ENCODE data around the gene CA5B.
"Not testable (repeated sequence)": the region's sequence is repeated elsewhere in the genome, so short reads cannot be mapped to it uniquely, and the experiment has no call there.

Gene CA5B, protein sequence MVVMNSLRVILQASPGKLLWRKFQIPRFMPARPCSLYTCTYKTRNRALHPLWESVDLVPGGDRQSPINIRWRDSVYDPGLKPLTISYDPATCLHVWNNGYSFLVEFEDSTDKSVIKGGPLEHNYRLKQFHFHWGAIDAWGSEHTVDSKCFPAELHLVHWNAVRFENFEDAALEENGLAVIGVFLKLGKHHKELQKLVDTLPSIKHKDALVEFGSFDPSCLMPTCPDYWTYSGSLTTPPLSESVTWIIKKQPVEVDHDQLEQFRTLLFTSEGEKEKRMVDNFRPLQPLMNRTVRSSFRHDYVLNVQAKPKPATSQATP

DNA sequence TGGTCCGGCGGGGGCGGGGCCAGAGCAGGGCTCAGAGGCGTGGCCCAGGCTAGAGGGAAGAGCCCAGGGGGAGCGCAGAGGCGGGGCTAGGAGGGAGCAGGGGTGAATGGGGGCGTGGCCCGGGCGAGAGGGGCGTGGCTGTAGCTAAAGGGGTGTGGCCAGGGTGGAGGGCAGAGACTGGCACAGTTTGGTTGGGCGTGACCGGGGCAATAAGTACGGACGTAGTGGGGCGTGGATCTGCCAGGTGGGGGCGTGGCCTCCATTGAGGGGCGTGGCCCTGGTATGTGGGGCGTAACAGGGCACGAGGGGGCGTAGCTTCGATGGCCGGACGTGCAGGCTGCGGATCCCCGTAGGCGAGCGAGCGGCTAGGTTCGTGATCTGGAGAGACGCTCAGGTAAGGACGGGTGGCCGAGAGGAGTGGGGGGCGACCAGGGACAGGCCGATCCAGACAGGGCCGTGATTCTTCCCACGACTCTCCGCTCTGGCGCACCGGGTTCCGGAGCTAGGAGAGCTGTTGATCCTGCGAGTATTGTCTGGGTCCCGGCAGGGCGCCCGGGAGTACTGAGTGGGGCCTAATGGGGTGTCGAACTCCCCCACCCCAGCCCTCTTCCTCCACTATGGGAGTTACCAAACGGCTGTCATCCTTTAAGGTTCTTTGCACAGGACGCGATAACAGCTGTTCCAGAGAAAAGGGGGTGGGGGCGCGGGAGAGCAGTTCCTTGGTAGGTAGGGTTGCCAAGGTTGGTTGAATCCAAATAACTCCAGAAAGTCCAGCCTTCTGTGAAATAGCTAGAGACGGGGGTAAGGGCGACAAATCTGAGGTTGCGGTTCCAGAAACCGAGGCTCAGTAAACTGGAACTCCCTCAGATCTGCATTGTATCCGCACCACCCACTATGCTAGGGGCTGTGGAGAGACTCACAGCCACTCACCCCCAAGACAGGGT is at the start of gene CA5B:
CA5B (plus strand) TSS at position 312 of the 944 bp plus-strand sequence. CDS start 11,754 bp downstream, outside the sequence.
- no peaks in the 10 kb centered on the region for H3K27me3 Mint-ChIP-seq
- H3K36me3 Mint-ChIP-seq (ENCODE audit: low read depth): peaks cover 13% of the 10 kb centered on the region
- H3K4me1 Mint-ChIP-seq (ENCODE audit: low read depth): peaks cover 50% of the 10 kb centered on the region
- H3K27ac Mint-ChIP-seq: peak within 1 kb of the TSS; percentile 45
- H3K4me3 Mint-ChIP-seq: peak within 1 kb of the TSS; percentile 85
- H3K9me3 Mint-ChIP-seq: no peaks in the 10 kb centered on the region

DNA sequence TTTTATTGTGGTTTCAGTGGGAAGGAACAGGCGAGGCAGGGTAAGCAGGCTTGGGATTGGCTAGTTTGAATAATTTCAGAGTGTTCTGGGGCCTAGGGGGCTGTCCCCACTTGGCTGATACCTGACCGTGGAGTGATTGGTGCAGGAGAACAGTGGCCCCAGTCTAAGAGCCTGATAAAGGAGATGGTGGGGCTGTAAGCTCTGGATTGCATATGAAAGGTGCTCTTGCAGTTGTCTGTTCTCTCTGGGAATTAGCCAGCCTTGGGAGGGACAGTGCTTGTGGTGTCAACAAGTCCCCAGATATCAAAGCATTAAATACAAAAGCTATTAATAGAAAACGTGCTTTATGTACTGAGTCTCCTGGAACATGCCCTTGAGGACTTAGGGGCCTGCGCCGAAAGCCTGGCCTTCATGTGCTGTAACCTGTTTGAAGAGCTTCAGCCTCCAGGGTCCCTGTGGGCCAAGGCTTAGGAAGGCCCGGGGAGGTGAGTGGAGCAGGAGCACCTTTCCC is 43.1 kb upstream of the CA5B start:
- Mint-ChIP-seq H3K4me1 (ENCODE audit: low read depth) (peaks cover 3% of the 10 kb centered on the region), H3K9me3 (no peaks in the 10 kb centered on the region), H3K36me3 (ENCODE audit: low read depth) (peaks cover 17% of the 10 kb centered on the region), H3K27me3 (no peaks in the 10 kb centered on the region), H3K27ac (no peak overlapping the region), H3K4me3 (no peak overlapping the region)

DNA sequence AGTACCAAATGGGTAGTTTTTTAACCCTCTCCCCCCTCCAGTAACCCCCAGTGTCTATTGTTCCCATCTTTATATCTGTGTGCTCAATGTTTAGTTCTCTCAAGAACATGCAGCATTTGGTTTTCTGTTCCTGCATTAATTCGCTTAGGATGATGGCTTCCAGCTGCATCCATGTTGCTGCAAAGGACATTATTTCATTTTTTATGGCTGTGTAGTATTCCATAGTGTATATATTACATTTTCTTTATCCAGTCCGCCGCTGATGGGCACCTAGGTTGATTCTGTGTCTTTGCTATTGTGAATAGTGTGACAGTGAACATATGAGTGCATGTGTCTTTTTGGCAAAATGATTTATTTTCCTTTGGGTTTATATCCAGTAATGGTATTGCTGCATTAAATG is 41.6 kb upstream of the CA5B start:
- H3K27me3 Mint-ChIP-seq: no peaks in the 10 kb centered on the region
- H3K27ac Mint-ChIP-seq: no peak overlapping the region
- peaks cover 3% of the 10 kb centered on the region for H3K4me1 Mint-ChIP-seq (ENCODE audit: low read depth)
- H3K36me3 Mint-ChIP-seq (ENCODE audit: low read depth): peaks cover 20% of the 10 kb centered on the region
- no peak overlapping the region for H3K4me3 Mint-ChIP-seq
- no peaks in the 10 kb centered on the region for H3K9me3 Mint-ChIP-seq

DNA sequence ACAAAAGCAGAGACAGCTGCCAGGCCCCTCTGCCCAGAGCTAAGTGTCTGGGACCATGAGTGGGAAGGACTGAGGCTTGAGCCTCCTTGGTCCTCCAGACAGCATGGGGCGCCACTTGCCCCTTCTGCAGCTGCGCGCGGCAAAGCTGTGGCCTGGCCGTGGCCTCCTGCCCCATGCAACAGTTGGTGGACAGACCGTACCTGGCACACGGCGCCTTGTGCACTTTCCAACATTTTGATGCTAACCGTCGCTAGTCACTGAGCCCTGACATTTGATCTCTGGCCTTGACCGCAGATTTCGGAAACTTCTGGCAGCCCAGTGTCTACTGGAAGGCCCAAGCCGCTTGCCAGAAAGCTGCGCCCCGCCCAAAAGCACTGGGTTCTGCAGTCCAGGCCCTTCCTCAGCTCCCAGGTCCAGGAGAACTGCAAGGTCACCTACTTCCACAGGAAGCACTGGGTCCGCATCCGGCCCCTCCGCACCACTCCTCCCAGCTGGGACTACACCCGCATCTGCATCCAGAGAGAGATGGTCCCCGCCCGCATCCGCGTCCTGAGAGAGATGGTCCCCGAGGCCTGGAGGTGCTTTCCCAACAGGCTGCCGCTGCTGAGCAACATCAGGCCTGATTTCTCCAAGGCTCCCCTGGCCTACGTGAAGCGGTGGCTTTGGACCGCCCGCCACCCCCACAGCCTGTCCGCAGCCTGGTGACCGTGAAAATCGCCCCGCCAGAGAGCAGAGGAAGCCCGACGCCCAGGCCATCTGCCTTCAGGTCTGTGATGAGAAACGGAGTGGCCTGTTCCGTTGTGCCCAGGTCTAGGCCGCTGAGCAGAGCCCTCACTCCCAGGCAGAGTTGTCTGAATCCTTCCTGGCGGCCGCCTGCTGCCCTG is 35.3 kb upstream of the CA5B start:
- H3K36me3 Mint-ChIP-seq (ENCODE audit: low read depth): peaks cover 14% of the 10 kb centered on the region
- no peaks in the 10 kb centered on the region for H3K9me3 Mint-ChIP-seq
- H3K4me3 Mint-ChIP-seq: no peak overlapping the region
- no peaks in the 10 kb centered on the region for H3K27me3 Mint-ChIP-seq
- no peaks in the 10 kb centered on the region for H3K4me1 Mint-ChIP-seq (ENCODE audit: low read depth)
- H3K27ac Mint-ChIP-seq: no peak overlapping the region

DNA sequence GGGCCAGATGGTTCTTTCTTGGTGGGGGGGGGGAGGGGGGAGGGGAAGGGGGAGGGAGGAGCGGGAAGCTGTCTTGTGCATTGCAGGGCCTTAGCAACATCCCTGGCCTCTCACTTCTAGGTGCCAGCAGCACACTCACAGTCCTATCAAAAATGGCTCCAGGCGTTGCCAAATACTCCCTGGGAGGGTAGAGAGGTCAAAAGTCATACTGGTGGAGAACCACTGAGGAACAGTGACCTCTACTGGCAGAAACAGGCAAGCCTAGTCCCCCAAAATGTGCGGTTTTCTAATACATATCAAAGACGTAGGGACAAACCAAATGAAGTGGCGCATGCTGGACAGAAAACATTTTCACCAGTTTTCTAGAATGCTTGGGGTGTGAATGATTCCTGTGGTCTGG is 34.3 kb upstream of the CA5B start:
- H3K9me3 Mint-ChIP-seq; H3K27me3 Mint-ChIP-seq; H3K4me3 Mint-ChIP-seq; H3K4me1 Mint-ChIP-seq (ENCODE audit: low read depth); H3K27ac Mint-ChIP-seq: not testable (repeated sequence)
- peaks cover 14% of the 10 kb centered on the region for H3K36me3 Mint-ChIP-seq (ENCODE audit: low read depth)

DNA sequence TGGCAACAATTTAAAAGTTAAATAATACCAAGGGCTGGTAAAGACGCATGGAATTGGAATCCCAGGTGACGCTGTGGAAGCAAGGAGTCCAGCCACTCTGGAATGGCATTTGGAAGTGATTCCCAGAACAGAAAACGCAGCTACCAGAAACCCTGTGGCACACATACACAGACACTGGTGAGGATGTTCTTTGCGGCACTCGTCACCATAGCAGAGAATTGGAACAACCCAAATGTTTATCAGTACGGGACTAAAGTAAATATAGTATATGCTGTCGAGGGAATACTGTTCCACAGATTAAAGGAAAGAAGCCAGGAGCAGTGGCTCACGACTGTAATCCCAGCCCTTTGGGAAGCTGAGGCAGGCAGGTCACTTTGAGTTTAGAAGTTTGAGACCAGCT is 33.8 kb upstream of the CA5B start:
- H3K4me1 Mint-ChIP-seq (ENCODE audit: low read depth); H3K9me3 Mint-ChIP-seq; H3K4me3 Mint-ChIP-seq; H3K27me3 Mint-ChIP-seq; H3K27ac Mint-ChIP-seq: not testable (repeated sequence)
- peaks cover 14% of the 10 kb centered on the region for H3K36me3 Mint-ChIP-seq (ENCODE audit: low read depth)

DNA sequence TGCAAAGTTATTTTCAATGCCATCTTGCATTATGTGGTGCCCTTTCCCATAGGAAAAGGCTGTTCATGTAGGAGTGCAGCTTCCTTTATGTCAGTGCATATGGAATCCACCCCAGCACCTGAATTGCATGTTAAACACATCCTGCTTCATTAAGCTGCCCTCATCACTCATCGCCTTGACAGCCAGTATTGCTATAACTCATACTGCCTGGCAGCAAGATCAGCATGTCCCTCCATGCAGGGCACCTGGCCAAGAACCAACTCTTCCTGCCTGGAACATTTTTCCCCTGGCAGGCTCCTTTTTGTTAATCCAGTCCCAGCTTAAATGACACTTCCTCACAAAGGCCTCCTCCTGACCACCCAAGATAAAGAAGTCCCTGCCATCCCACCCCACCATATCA is 23.5 kb upstream of the CA5B start:
- no peaks in the 10 kb centered on the region for H3K36me3 Mint-ChIP-seq (ENCODE audit: low read depth)
- peaks cover 8% of the 10 kb centered on the region for H3K4me1 Mint-ChIP-seq (ENCODE audit: low read depth)
- no peaks in the 10 kb centered on the region for H3K27me3 Mint-ChIP-seq
- no peaks in the 10 kb centered on the region for H3K9me3 Mint-ChIP-seq
- H3K27ac Mint-ChIP-seq: no peak overlapping the region
- no peak overlapping the region for H3K4me3 Mint-ChIP-seq

DNA sequence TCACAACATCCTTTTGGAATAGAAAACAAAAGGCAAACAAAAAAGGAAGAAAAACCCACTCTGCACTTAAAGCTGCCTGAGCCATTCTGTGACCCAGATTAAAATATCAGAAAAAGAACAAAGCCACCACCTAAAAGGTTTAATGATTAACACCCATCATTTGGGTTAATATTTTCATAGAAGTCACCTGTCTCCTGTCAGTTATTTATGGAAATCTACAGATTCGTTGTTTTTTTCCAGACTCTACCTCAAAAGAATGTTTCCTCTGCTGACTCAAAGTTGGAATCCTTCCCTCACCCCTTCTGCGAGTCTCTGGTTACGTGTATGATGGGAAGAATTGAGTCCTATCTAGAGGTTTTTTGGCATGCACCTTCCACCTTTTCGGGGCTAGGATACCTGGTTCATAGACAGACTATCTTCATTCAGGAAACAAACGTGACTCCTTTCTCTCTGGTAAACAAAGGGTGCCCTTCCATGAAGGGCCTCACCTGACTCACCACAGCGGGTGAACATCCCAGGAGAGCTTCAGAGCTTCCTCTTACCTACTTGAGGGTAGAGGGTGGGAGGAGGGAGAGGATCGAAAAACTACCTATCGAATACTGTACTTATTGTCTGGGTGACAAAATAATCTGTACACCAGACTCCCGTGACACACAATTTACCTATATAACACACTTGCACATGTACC is 19.6 kb upstream of the CA5B start:
- no peak overlapping the region for H3K4me3 Mint-ChIP-seq
- no peaks in the 10 kb centered on the region for H3K27me3 Mint-ChIP-seq
- no peaks in the 10 kb centered on the region for H3K36me3 Mint-ChIP-seq (ENCODE audit: low read depth)
- no peaks in the 10 kb centered on the region for H3K9me3 Mint-ChIP-seq
- H3K27ac Mint-ChIP-seq: no peak overlapping the region
- H3K4me1 Mint-ChIP-seq (ENCODE audit: low read depth): peaks cover 8% of the 10 kb centered on the region

DNA sequence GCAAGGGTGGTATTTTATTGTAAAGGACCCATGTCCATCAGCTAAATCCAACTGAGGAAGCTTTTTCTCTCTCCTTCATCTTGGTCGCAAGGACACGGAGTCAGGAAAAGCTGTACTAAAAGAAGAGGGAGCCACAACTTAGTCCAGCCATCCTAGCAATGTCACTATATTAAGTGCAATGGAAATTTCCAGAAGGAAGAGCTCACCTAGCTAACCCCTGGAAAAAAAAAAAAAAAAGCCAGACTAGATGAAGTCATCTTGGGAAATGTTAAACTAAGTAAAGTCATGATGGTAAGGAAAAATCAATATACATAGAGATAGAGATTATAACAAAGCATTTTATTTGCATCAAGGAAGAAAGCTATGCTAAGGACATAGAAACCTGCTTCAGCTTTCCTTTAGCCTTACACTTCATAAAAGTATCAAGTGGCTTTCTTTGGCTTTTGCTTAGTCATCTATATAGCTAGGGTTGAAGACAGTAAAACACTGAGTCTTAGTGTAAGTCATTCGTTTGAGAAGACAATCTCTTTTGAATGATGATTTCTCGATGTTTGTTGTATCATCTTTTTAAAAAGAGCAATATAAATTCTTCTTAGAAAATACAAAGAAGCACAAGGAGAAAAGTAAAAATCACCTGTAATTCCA is 18.6 kb upstream of the CA5B start:
- no peaks in the 10 kb centered on the region for H3K36me3 Mint-ChIP-seq (ENCODE audit: low read depth)
- no peak overlapping the region for H3K27ac Mint-ChIP-seq
- H3K4me1 Mint-ChIP-seq (ENCODE audit: low read depth): peaks cover 14% of the 10 kb centered on the region
- no peaks in the 10 kb centered on the region for H3K9me3 Mint-ChIP-seq
- no peaks in the 10 kb centered on the region for H3K27me3 Mint-ChIP-seq
- no peak overlapping the region for H3K4me3 Mint-ChIP-seq

DNA sequence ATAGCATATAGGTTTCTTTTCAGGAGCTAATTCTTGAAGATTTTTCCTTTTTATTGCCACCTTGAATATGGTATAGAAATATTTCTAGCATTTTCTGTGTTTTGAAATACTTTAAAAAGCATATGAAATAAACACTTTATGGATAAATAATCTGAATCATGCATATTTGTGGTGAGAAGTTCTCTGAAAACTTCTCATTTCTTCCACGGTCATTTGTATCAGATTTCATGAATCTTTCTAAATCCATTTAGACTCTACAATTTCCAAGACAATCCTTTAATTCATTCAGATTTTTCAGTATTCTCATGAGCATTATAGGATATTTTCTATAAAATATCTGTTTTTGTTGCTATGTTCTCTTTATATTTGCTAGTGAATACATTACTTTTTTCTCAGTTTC is 16.2 kb upstream of the CA5B start:
- H3K27ac Mint-ChIP-seq: no peak overlapping the region
- H3K4me3 Mint-ChIP-seq: no peak overlapping the region
- no peaks in the 10 kb centered on the region for H3K27me3 Mint-ChIP-seq
- no peaks in the 10 kb centered on the region for H3K36me3 Mint-ChIP-seq (ENCODE audit: low read depth)
- H3K9me3 Mint-ChIP-seq: no peaks in the 10 kb centered on the region
- peaks cover 14% of the 10 kb centered on the region for H3K4me1 Mint-ChIP-seq (ENCODE audit: low read depth)

DNA sequence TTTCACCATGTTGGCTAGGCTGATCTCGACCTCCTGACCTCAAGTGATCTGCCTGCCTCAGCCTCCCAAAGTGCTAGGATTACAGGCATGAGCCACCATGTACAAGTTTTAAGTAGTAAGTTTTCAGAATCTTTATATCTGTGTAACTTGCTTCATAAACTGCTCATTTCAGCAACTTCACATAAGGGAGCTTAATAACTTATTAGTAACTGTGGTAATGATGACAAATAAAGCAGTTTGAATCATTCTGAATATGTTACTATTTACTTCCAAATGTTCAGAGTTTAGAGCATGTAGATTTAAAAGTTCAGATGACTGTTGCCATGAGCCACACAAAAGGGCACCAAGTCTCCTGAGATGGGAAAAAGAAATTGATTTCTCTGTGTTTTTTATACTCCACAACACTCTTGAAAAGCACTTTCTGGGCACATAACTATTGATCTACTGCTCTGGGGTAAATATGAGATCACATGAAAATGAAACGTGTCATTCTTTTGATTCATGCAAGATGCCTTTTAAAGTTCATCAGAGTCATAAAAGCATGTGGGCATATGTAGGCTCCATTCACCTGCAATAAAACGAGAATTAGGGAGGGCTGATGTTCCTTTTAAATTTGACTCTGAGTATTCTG is 14.1 kb upstream of the CA5B start:
- no peaks in the 10 kb centered on the region for H3K27me3 Mint-ChIP-seq
- H3K36me3 Mint-ChIP-seq (ENCODE audit: low read depth): no peaks in the 10 kb centered on the region
- no peaks in the 10 kb centered on the region for H3K9me3 Mint-ChIP-seq
- peaks cover 7% of the 10 kb centered on the region for H3K4me1 Mint-ChIP-seq (ENCODE audit: low read depth)
- no peak overlapping the region for H3K27ac Mint-ChIP-seq
- no peak overlapping the region for H3K4me3 Mint-ChIP-seq

DNA sequence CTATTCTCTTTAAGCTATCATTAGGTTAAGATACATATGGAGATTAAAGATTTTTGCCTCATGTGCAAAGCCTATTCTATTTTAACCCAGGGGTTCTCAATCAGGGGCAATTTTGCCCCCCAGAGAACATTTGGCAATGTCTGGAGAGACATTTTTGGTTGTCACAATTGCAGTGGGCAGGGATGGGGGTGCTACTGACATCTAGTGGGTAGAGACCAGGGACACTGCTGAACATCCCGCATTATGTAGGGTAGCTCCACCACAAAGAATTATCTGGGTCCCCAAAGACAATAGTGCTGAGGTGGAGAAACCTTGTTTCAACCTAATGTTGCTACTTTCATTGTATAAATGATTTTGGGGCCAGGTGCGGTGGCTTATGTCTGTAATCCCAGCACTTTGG is 13.2 kb upstream of the CA5B start:
- Mint-ChIP-seq H3K27me3 (no peaks in the 10 kb centered on the region), H3K27ac (no peak overlapping the region), H3K4me3 (no peak overlapping the region), H3K36me3 (ENCODE audit: low read depth) (no peaks in the 10 kb centered on the region), H3K9me3 (no peaks in the 10 kb centered on the region), H3K4me1 (ENCODE audit: low read depth) (peaks cover 6% of the 10 kb centered on the region)

DNA sequence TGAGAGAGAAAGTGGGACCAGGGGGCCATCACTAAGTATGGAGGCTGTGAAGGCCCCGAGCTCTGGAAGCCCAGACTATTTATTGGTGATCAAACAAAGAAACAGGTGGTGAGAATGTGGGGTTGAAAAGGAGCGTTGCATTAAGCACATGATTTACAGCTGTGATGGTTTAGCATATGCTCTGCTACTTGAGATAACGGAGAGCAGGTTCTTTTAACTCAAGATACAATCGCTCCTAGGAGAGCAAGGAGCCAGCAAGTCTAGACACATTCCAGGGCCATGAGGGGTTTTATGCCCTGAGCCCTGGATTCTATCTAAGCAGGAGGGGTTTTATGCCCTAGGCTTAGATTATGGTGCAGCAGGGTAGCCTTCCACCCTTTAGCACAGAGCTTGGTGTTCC is 6.7 kb upstream of the CA5B start:
- H3K4me3 Mint-ChIP-seq; H3K27me3 Mint-ChIP-seq; H3K27ac Mint-ChIP-seq; H3K4me1 Mint-ChIP-seq (ENCODE audit: low read depth); H3K9me3 Mint-ChIP-seq; H3K36me3 Mint-ChIP-seq (ENCODE audit: low read depth): not testable (repeated sequence)

Measured in stimulated activated naive CD8-positive, alpha-beta T cell treated with anti-CD3 and anti-CD28 coated beads, Interleukin-15, Interleukin-2, amounts not matched to agents 100 ng/mL and 50 ng/mL, for 24 hours (primary cell).